BJ (cell line): ENCODE measurements around the gene HSCB. TPM values are rescaled to one million over a fixed set of nuclear protein-coding genes. Genes with fewer than 3 reads are reported as not detected.
A peak's percentile ranks its signal among the peaks of the same experiment; 100 is the strongest.

ENCODE experiments used
- CTCF ChIA-PET: fragments of 350-600 bp; formaldehyde crosslinking; extraction: SDS; loops from one replicate; lab custom pipeline; 2021; ENCODE audit warnings: antibody characterized with exemption, inconsistent platforms; lab: Yijun Ruan, JAX
- POLR2A ChIA-PET: fragments of 300-600 bp; sonication (Branson Sonifier 250); formaldehyde crosslinking; extraction: SDS; loops from one replicate; lab custom pipeline; 2021; ENCODE audit warnings: antibody characterized with exemption; lab: Charles Lee
- DNase-seq: peaks from one replicate; pipeline ENCODE4 v3.0.0-alpha.2; 2011; ENCODE audit warnings: low read depth
- H3K27me3 ChIP-seq: 2 replicates; pipeline ENCODE4 v1.6.0; 2011; ENCODE audit warnings: low read length; ENCODE audit not compliant: control insufficient read depth, insufficient read depth
- H3K36me3 ChIP-seq: 2 replicates; pipeline ENCODE4 v1.5.1; 2011; ENCODE audit warnings: low read length; ENCODE audit not compliant: control insufficient read depth, insufficient read depth
- H3K4me3 ChIP-seq: 2 replicates; pipeline ENCODE4 v1.5.1; 2011; ENCODE audit warnings: low read depth, mild to moderate bottlenecking, control low read depth, low read length
- polyA plus RNA-seq: library from polyadenylated mRNA; depleted of rRNA; stranded (reverse); fragments of >200 nt; gene quantifications from 2 replicates; pipeline ENCODE4 v1.2.3, GENCODE V29; 2011
- TF ChIP-seq, protein P1 (sequence below): IDR thresholded peaks from 2 replicates; pipeline ENCODE4 v1.5.1; 2011; ENCODE audit warnings: low read depth, mild to moderate bottlenecking, control low read depth, inconsistent platforms, low read length, moderate library complexity; ENCODE audit not compliant: insufficient read depth

Gene HSCB
- polyA plus RNA-seq, 1 experiment: 12.7 TPM

DNA sequence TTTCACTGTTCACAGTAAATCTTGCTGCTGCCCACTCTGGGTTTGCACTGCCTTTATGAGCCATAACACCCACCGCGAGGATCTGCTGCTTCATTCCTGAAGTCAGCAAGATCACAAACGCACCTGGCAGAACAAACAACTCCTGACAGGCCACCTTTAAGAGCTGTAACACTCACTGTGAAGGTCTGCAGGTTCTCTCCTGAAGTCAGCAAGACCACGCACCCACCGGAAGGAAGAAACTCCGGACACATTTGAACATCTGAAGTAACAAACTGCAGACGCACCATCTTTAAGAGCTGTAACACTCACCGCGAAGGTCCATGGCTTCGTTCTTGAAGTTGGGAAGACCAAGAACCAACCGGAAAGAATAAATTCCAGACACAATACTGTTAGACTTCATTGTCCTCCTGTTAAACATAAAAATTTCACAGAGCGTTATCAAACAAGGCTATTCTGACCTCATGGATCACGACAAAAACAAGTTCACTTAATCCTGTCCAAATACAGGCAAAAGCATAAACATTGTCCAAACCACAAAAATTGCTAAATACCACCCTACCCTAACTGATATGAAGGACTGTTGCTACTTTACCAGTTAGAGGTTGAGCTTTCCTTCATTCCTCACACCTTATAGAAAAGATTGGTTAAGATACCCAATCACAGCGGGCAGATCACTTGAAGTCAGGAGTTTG is 27.7 kb downstream of the HSCB start:
- CTCF ChIA-PET: interaction anchor here (1.6 kb wide), 1 partner anchor 168 kb away, joined by 3 read pairs; no protein-coding TSS in a partner anchor
- Histone ChIP-seq H3K4me3 (no peak overlapping the region), H3K36me3 (no peaks in the 10 kb centered on the region), H3K27me3 (no peaks in the 10 kb centered on the region)
- DNase-seq: no peak
- TF ChIP-seq, protein P1, sequence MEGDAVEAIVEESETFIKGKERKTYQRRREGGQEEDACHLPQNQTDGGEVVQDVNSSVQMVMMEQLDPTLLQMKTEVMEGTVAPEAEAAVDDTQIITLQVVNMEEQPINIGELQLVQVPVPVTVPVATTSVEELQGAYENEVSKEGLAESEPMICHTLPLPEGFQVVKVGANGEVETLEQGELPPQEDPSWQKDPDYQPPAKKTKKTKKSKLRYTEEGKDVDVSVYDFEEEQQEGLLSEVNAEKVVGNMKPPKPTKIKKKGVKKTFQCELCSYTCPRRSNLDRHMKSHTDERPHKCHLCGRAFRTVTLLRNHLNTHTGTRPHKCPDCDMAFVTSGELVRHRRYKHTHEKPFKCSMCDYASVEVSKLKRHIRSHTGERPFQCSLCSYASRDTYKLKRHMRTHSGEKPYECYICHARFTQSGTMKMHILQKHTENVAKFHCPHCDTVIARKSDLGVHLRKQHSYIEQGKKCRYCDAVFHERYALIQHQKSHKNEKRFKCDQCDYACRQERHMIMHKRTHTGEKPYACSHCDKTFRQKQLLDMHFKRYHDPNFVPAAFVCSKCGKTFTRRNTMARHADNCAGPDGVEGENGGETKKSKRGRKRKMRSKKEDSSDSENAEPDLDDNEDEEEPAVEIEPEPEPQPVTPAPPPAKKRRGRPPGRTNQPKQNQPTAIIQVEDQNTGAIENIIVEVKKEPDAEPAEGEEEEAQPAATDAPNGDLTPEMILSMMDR: no peak
- POLR2A ChIA-PET: no interaction called here

DNA sequence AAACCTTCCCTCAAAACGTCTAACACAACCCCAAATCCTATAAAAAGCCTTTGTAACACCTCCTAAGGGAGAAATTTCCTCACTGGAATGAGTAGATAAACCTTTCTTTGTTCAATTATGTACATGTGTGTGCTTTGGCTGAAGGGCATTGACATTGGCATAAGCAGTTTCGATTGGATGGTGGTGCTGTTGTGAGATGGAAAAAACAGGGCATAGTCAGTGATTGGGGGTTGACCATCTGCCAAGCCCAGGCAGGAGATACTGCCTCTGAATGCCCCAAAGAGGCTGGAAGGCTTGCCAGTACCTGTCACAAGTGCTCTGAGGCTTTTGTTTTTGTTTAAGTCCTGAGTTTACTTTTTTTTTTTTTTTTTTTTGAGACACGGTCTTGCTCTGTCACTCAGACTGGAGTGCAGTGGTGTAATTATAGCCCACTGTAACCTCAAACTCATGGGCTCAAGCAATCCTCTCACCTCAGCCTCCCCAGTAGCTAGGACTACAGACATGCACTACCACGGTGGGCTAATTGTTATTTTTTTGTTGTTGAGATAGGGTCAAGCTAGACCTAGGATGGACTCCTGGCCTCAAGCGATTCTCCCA is 29.5 kb downstream of the HSCB start:
- CTCF ChIA-PET: interaction anchor here (0.6 to 1.5 kb wide), 3 partner anchors 11 to 170 kb away, joined by 3 to 4 read pairs (median 3); no protein-coding TSS in a partner anchor

DNA sequence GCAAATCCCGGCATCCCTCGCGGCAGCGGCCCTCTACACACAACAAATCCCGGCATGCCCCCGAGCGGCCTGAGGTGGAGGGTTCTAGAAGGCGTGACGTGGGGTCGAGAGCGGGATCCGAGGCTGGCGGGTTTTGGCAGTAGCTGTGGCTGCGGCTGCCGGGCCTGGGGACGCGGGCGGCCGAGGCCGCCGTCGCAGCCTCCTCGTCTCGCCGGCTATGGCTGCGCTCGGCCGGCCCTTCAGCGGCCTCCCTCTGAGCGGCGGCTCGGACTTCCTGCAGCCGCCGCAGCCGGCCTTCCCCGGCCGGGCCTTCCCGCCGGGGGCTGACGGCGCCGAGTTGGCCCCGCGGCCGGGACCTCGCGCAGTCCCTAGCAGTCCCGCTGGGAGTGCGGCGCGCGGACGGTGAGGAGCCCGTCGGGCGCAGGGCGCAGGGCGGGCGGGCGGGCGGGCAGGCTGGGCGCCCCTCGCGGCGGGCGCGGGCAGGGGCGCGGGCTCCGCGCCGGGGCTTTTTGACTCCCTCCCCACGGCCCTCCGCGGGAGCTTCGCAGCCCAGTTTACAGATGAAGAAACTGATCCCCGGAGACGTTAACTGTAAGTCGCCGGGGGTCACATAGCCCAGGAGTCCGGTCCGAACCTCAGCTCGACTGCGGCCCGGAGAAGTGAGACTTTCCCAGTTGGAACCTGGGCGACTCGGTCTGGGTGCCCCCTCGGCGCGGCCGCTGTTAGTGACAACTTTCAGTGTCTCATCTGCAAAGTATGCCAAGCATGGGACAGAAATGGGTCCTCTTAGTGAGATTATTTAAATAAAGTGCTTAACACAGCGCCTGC is 31.0 kb downstream of the HSCB start, which contains the start of gene CCDC117:
Gene CCDC117 (plus strand): TSS at position 63 of the 828 bp plus-strand sequence. CDS start 155 bp downstream, at position 218.
- POLR2A ChIA-PET: interaction anchor here (0.6 to 1.5 kb wide), 3 partner anchors 9 to 62 kb away, joined by 3 to 18 read pairs (median 3); partner anchors contain the start of gene XBP1

More for the DNA sequence above, 29.5 kb downstream of the HSCB start:
- Histone ChIP-seq H3K36me3 (peaks cover 1% of the 10 kb centered on the region; the same call in 1 of the 2 replicates), H3K4me3 (no peak overlapping the region), H3K27me3 (no peaks in the 10 kb centered on the region)
- no peak for DNase-seq
- TF ChIP-seq, protein P1: no peak
- POLR2A ChIA-PET: no interaction called here

DNA sequence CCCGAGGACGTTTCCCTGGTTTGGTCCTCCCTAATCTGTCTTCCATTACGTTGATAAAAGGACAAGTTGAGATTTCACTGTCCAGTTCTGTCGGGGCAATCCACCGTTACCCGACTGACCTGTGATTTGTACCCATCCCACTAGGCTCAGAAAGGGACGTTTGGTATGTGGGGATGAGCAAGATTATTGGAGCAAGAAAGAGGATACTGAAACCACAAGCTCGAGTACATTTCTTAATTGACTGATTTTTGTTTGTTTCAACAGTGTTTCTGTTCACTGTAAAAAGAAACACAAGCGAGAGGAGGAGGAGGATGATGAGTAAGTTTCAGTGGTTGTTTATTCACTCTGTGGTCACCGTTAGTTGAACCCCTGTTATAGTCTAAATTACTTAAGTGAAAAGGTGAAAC is 31.6 kb downstream of the HSCB start:
- ChIA-PET POLR2A (interaction anchor here (1.5 kb wide), 1 partner anchor 27 kb away, joined by 3 read pairs; the partner anchor contains the start of gene XBP1), CTCF (interaction anchor here (0.7 to 1.9 kb wide), 5 partner anchors 11 to 754 kb away, joined by 3 to 6 read pairs (median 4); no protein-coding TSS in a partner anchor)
- no peaks in the 10 kb centered on the region for H3K27me3 ChIP-seq
- H3K4me3 ChIP-seq: peak overlapping the region; percentile 65
- peak; percentile 41 for DNase-seq
- TF ChIP-seq, protein P1: no peak
- peaks cover 4% of the 10 kb centered on the region; the same call in 1 of the 2 replicates for H3K36me3 ChIP-seq

More for the DNA sequence above, 31.0 kb downstream of the HSCB start, which contains the start of gene CCDC117:
- CTCF ChIA-PET: interaction anchor here (0.7 to 1.9 kb wide), 6 partner anchors 12 to 164 kb away, joined by 3 to 6 read pairs (median 3); no protein-coding TSS in a partner anchor
- TF ChIP-seq, protein P1: 0 out of 2 replicates have a peak, but pooled peaks have one; percentile 21
- Histone ChIP-seq H3K4me3 (peak within 1 kb of the TSS; percentile 65), H3K27me3 (no peaks in the 10 kb centered on the region), H3K36me3 (peaks cover 4% of the 10 kb centered on the region; the same call in 1 of the 2 replicates)
- peak; percentile 75 for DNase-seq
